Measurements from ENCODE around the gene RPL39. TPM values are rescaled to one million over a fixed set of nuclear protein-coding genes. Genes with fewer than 3 reads are reported as not detected.

RPL39 gene
- total and polyA plus RNA-seq, 2 of the 8 experiments (the other 6 are each of a cell fraction or from before 2014, with no cell fraction given) = 1,942 to 2,394 TPM

DNA sequence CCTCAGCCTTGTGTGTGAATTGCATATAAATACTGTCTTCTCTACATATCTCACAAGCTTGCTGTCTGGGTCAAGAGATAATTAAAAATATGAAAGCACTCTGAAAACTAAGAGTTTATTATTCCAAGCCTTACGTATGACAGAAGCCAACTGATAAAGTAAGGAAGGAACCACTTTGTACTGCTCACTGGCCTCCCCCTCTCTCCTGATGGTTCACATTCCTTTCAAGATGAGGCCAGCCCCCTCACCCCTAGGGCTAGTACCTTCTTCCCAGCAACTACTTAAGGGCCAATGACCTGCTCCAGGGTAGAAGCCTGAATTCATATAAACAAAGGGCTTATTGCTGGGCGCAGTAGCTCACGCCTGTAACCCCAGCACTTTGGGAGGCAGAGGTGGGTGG is 38.4 kb downstream of the RPL39 start:
- WGBS, 2 experiments (ENCODE audit: extremely low coverage in 1 of 2, insufficient coverage in 1 of 2, insufficient read length in 1 of 2, insufficient replicate concordance in 2 of 2, low coverage in 1 of 2, low lambda C conversion rate in 2 of 2, missing lambda C conversion rate in 1 of 2) = 66% methylated on average over 3 of the region's 3 CpGs; no CpG with 5 or more reads in 1 of the 2 experiments
- Histone ChIP-seq H2AFZ (ENCODE audit: low read length) (no peak overlapping the region), H3K23ac (ENCODE audit: insufficient read length) (no peak overlapping the region), H4K20me1 (replicated peaks in 1 of 2; ENCODE audit: control insufficient read depth in 1 of 2, insufficient read depth in 2 of 2, low read length in 2 of 2) (no peaks in the 10 kb centered on the region), H3K56ac (replicated peaks; ENCODE audit: insufficient read length, low read depth, low read length) (no peak overlapping the region), H3K9me3 (ENCODE audit: insufficient read depth in 2 of 2, low read depth in 1 of 2, low read length in 1 of 2) (no peaks in the 10 kb centered on the region), H4K8ac (ENCODE audit: extremely low read depth, insufficient read depth, low read length) (no peak overlapping the region), H2BK5ac (ENCODE audit: low read depth, low read length) (no peak overlapping the region), H4K5ac (ENCODE audit: insufficient read length, low read depth, low read length) (no peak overlapping the region), H3K27me3 (replicated peaks in 1 of 4; ENCODE audit: control insufficient read depth in 3 of 4, extremely low read depth in 1 of 4, insufficient read depth in 3 of 4, low read length in 3 of 4) (no peaks in the 10 kb centered on the region), H2BK20ac (ENCODE audit: low read length) (no peak overlapping the region), H3K4me2 (ENCODE audit: insufficient read depth in 1 of 2, low read depth in 2 of 2, low read length in 2 of 2) (no peak overlapping the region), H2AK5ac (ENCODE audit: low read depth, low read length) (no peak overlapping the region), H3K23me2 (ENCODE audit: low read depth, low read length) (peaks cover 4% of the 10 kb centered on the region; the same call in 1 of the 2 replicates), H4K91ac (replicated peaks; ENCODE audit: insufficient read length, low read length) (no peak overlapping the region), H3K36me3 (ENCODE audit: control insufficient read depth in 2 of 4, insufficient read depth in 4 of 4, low read length in 3 of 4) (no peaks in the 10 kb centered on the region), H3K9ac (replicated peaks in 1 of 4; ENCODE audit: extremely low read depth in 1 of 4, low read depth in 3 of 4, low read length in 3 of 4) (no peak overlapping the region), H2BK15ac (ENCODE audit: low read length) (no peak overlapping the region), H3K18ac (ENCODE audit: extremely low read depth, low read length) (no peak overlapping the region), H3K4me1 (replicated peaks in 1 of 4; ENCODE audit: control insufficient read depth in 3 of 4, insufficient read depth in 4 of 4, low read length in 3 of 4) (peaks cover 4 to 16% (median 12%) of the 10 kb centered on the region in 4 experiments; a peak in 5 of 7 replicates), H3K4me3 (ENCODE audit: extremely low read depth in 1 of 4, insufficient read depth in 2 of 4, low read depth in 3 of 4, low read length in 4 of 4) (no peak overlapping the region), H3K4ac (replicated peaks; ENCODE audit: insufficient read length, low read depth, low read length) (no peak overlapping the region), H3K14ac (ENCODE audit: insufficient read length) (no peak overlapping the region), H2BK120ac (replicated peaks; ENCODE audit: low read depth, low read length) (no peak overlapping the region), H3K79me1 (ENCODE audit: low read depth, low read length) (no peaks in the 10 kb centered on the region), H2BK12ac (ENCODE audit: low read depth, low read length) (no peak overlapping the region), H3K27ac (ENCODE audit: low read depth, low read length) (no peak overlapping the region), H3K79me2 (ENCODE audit: control insufficient read depth in 1 of 2, insufficient read depth in 2 of 2, low read length in 2 of 2) (no peaks in the 10 kb centered on the region)
- TF ChIP-seq EZH2 (IDR thresholded peaks at IDR 0.05; ENCODE audit: low read depth, low read length, severe bottlenecking) (no peak), HDAC6 (IDR thresholded peaks at IDR 0.05; ENCODE audit: low read depth, low read length) (no peak)
- CTCF ChIA-PET (ENCODE audit: partially characterized antibody) = interaction anchor here (0.7 to 3.8 kb wide), 9 partner anchors 9 to 363 kb away, joined by 3 to 20 read pairs (median 3); no protein-coding TSS in a partner anchor
- DNase-seq (ENCODE audit: low read depth in 1 of 2, low spot score in 2 of 2) = no peak
- POLR2A ChIA-PET (ENCODE audit: partially characterized antibody) = interaction anchor here (0.6 kb wide), 1 partner anchor 162 kb away, joined by 3 read pairs; no protein-coding TSS in a partner anchor
- peak; percentile 72 for FAIRE-seq
